Measurements from ENCODE around the gene TEX29.

Gene TEX29

GRCh38 chr13:111324736-111325135, 4.3 kb downstream of the TEX29 start:
- H3F3A ChIP-seq (ENCODE audit: low read depth), result no peaks in the 10 kb centered on the region
- no peaks in the 10 kb centered on the region for H3K4me1 ChIP-seq (ENCODE audit: insufficient read depth, low read length, poor library complexity, severe bottlenecking)
- no peaks in the 10 kb centered on the region for H3K36me3 ChIP-seq (ENCODE audit: insufficient read depth, low read length)
- no peaks in the 10 kb centered on the region for H3K9me3 ChIP-seq (ENCODE audit: insufficient read depth, low read depth, low read length)
- H3K9me2 ChIP-seq (replicated peaks; ENCODE audit: low read depth, low read length), result no peaks in the 10 kb centered on the region
- no peak overlapping the region for H2AFZ ChIP-seq (ENCODE audit: low read length)
- no peak overlapping the region for H3K4me3 ChIP-seq (ENCODE audit: low read length, poor library complexity, severe bottlenecking)
- H3K79me2 ChIP-seq (ENCODE audit: insufficient read depth, low read length), result no peaks in the 10 kb centered on the region
- no peaks in the 10 kb centered on the region for H4K20me1 ChIP-seq (ENCODE audit: insufficient read depth, low read length, poor library complexity, severe bottlenecking)
- H3K9ac ChIP-seq (ENCODE audit: low read depth, low read length, poor library complexity, severe bottlenecking), result no peak overlapping the region
- H3K4me2 ChIP-seq (ENCODE audit: low read depth, low read length, poor library complexity, severe bottlenecking), result no peak overlapping the region
- H3K27me3 ChIP-seq (ENCODE audit: insufficient read depth, low read length, poor library complexity, severe bottlenecking), result no peaks in the 10 kb centered on the region
- TF ChIP-seq EZH2phosphoT487 (IDR thresholded peaks at IDR 0.05; ENCODE audit: borderline replicate concordance) (no peak), CTCF (conservative IDR thresholded peaks at IDR 0.05; ENCODE audit: low read length) (no peak)

GRCh38 chr13:111325146-111325890, 4.9 kb downstream of the TEX29 start:
- Histone ChIP-seq H3K4me2 (ENCODE audit: low read depth, low read length, poor library complexity, severe bottlenecking) (no peak overlapping the region), H3K9ac (ENCODE audit: low read depth, low read length, poor library complexity, severe bottlenecking) (no peak overlapping the region), H3K79me2 (ENCODE audit: insufficient read depth, low read length) (no peaks in the 10 kb centered on the region), H3K9me2 (replicated peaks; ENCODE audit: low read depth, low read length) (no peaks in the 10 kb centered on the region), H4K20me1 (ENCODE audit: insufficient read depth, low read length, poor library complexity, severe bottlenecking) (no peaks in the 10 kb centered on the region), H3K36me3 (ENCODE audit: insufficient read depth, low read length) (no peaks in the 10 kb centered on the region), H3K9me3 (ENCODE audit: insufficient read depth, low read depth, low read length) (no peaks in the 10 kb centered on the region), H3K4me3 (ENCODE audit: low read length, poor library complexity, severe bottlenecking) (no peak overlapping the region), H3F3A (ENCODE audit: low read depth) (no peaks in the 10 kb centered on the region), H2AFZ (ENCODE audit: low read length) (no peak overlapping the region), H3K27me3 (ENCODE audit: insufficient read depth, low read length, poor library complexity, severe bottlenecking) (no peaks in the 10 kb centered on the region), H3K4me1 (ENCODE audit: insufficient read depth, low read length, poor library complexity, severe bottlenecking) (no peaks in the 10 kb centered on the region)
- no peak for TF ChIP-seq EZH2phosphoT487 (IDR thresholded peaks at IDR 0.05; ENCODE audit: borderline replicate concordance)
- no peak for TF ChIP-seq CTCF (conservative IDR thresholded peaks at IDR 0.05; ENCODE audit: low read length)

GRCh38 chr13:111325941-111326620, 5.6 kb downstream of the TEX29 start:
- Histone ChIP-seq H3K4me1 (ENCODE audit: insufficient read depth, low read length, poor library complexity, severe bottlenecking) (no peaks in the 10 kb centered on the region), H3K4me2 (ENCODE audit: low read depth, low read length, poor library complexity, severe bottlenecking) (no peak overlapping the region), H3K79me2 (ENCODE audit: insufficient read depth, low read length) (no peaks in the 10 kb centered on the region), H4K20me1 (ENCODE audit: insufficient read depth, low read length, poor library complexity, severe bottlenecking) (no peaks in the 10 kb centered on the region), H2AFZ (ENCODE audit: low read length) (no peak overlapping the region), H3K27me3 (ENCODE audit: insufficient read depth, low read length, poor library complexity, severe bottlenecking) (no peaks in the 10 kb centered on the region), H3K9ac (ENCODE audit: low read depth, low read length, poor library complexity, severe bottlenecking) (no peak overlapping the region), H3F3A (ENCODE audit: low read depth) (no peaks in the 10 kb centered on the region), H3K4me3 (ENCODE audit: low read length, poor library complexity, severe bottlenecking) (no peak overlapping the region), H3K9me2 (replicated peaks; ENCODE audit: low read depth, low read length) (no peaks in the 10 kb centered on the region), H3K36me3 (ENCODE audit: insufficient read depth, low read length) (no peaks in the 10 kb centered on the region), H3K9me3 (ENCODE audit: insufficient read depth, low read depth, low read length) (no peaks in the 10 kb centered on the region)
- TF ChIP-seq CTCF (conservative IDR thresholded peaks at IDR 0.05; ENCODE audit: low read length), result no peak
- no peak for TF ChIP-seq EZH2phosphoT487 (IDR thresholded peaks at IDR 0.05; ENCODE audit: borderline replicate concordance)
